Activated CD4-positive, alpha-beta T cell treated with anti-CD3 and anti-CD28 coated beads, Interleukin-2, amount 50 U/mL, for 16 hours (primary cell): ENCODE measurements around the gene VIPAS39.

Experiments
- DNase-seq: peaks from one replicate; pipeline ENCODE4 v3.0.0-alpha.2; 2020

The VIPAS39 gene

DNA sequence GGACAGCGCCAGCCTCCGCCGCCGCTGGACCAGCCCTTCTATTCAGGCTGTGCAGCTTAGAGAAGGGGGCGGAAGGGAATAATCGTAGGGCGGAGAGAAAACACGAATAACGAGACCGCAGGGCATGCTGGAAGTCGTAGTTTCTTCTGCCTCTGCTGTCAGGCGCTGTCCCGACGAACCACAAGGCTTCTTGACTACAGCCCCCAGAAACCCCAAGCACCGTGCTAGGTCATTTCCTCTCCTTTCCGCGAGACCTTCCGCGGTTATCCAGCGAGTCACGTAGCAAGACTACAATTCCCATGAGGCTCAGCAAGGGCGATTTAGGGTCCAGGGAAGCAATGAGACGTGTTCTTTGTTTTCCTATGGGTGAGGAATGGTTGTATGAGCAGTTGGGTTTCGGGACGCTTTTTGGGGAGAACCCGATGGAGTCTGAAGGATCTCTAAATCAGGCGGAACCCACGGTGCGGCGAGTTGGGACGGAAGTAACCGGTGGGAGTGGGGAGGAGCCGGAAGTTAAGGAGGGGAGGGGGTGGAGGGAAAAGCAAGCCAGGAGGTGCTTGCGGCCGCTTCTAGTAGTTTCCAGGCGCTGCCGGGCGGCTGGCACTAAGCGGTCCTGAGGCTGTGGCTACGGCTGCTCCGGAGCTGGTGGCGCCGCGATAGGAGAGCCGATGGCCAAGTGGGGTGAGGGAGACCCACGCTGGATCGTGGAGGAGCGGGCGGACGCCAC is at the start of gene VIPAS39, which contains the start of gene AHSA1:
Gene VIPAS39, minus strand, starts transcription at position 80 of the 727 bp plus-strand sequence. CDS start 3,499 bp downstream, outside the sequence.
Gene AHSA1, plus strand, starts transcription at position 572 of the 727 bp plus-strand sequence. Its CDS starts 97 bp downstream, at position 669.
- peak; percentile 98 for DNase-seq

DNA sequence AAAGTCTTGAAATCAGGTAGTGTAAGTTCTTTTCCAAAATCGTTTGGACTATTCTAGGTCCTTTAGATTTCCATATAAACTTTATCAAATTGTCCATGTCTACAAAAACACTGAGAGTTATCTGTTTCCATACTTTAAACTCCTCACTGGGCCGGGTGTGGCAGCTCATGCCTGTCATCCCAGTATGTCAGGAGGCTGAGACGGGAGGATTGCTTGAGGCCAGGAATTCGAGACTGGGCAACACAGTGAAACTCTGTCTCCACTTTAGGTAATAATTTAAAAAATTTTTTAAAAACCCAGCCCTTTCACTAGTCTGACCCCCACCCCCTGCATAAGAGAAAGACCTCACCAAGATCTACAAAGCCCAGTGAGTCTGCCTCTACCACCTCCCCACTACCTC is 47.6 kb upstream of the VIPAS39 start:
- no peak for DNase-seq

DNA sequence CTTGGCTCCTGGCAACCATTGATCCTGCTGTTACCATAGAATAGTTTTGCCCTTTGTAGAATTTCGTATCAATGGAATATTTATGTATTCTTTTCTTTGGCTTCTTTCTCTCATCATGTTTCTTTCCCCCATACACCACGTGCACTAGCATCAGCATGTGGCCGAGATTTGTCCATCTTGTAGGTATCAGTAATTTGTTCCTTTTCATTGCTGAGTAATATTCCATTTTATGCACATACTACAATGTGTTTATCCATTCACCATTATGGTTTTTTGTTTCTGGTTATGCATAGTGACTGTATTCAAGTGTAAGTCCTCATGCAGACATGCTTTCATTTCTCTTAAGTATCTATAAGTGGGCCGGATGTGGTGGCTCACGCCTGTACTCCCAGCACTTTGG is 45.7 kb upstream of the VIPAS39 start:
- no peak for DNase-seq

DNA sequence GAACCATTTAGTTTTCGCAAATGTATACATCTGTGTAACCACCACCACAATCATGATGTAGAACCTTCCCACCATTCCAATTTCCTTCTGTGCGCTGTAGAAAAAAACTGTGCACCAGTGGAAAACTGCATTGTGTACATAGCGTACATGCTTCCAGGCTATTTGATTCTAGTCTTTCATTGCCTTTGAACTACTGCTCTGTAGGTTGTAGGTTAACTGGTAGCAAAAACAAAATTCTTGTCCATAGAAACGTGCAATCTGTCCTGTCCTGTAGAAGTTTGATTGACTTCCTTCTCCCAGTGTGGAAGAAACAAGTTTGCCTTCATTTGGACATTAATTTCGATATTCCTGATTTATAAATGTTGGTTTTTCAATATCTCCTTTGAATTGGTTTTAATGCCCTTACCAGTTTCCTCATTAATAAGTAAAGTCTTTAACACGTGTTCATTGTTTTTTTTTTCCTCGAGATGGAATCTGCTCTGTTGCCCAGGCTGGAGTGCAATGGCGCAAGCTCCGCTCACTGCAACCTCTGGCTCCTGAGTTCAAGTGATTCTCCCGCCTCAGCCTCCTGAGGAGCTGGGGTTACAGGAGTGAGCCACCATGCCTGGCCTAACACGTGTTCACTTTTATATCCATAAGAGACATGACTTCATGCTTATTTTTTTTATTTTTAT is 44.8 kb upstream of the VIPAS39 start:
- no peak for DNase-seq

DNA sequence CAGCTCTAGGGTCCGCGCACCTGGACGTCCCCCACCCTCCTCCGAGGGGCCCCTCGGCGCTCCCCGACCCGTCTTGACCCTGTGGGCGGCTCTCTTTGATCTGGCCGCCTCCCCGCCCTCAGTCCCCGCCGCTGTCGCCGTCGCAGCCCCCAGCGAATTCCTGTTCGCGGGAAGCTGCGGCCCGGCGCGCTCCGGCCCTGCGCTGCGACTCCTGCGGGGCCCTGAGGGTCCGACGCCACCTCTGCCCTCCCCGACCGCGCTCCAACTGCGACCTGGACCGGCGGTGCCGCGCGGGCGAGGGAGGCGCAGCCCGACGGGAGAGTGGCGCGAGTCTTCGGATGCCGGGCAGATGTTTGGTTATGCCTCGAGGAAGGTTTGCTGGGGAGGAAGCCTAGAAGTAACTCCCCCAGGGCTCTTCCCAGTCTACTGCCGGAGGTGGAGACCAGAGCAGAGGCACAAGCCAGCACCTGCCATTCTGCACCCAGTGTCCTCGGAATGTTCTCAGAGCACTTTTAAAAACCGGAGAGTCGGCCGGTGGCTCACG is 41.7 kb upstream of the VIPAS39 start:
- DNase-seq = no peak

DNA sequence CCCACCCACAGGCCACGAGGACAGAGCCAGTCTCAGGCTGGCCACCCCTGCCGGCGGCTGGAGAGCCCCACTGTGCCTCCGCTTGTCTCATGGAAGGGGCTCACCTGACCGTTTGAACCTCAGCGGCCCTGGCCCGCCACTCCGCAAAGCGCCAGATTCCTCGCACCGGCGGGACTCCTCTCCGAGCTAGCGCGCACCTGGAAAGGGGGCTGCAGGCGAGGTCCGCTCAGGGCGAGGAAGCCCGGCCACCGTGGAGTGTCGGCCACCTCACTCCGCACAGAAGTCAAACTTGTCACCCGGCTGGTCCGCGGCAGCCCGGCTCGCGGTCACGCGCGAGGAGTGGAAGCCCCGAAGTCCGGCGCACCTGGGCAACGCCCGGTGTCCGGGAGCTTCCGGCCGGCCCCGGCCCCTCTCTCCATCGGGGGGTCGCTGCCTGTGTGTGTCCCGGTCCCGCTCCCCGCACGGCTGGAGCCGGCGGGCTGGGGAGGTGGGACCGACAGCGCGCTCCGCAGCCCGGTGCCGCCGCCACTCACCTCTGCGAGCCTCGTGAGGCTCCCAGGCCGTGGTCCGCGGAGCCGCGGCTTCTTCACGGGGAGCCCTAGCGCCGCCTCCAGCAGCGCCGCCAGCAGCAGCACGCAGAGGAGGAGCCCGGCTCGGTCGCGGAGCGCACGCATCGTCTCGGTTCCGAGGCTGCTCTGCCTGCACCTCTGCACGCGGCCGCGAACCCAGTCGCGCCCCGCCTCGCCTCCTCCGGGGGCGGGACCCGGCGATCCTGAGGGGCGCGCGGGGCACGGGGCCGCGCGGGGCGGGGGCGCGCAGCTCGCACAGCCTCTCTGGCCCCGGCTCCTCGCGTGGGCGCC is 40.9 kb upstream of the VIPAS39 start, which contains the start of gene ISM2:
Gene ISM2, minus strand, starts transcription at position 697 of the 860 bp plus-strand sequence. Its CDS starts 23 bp downstream, at position 674.
- peak; percentile 38 for DNase-seq

DNA sequence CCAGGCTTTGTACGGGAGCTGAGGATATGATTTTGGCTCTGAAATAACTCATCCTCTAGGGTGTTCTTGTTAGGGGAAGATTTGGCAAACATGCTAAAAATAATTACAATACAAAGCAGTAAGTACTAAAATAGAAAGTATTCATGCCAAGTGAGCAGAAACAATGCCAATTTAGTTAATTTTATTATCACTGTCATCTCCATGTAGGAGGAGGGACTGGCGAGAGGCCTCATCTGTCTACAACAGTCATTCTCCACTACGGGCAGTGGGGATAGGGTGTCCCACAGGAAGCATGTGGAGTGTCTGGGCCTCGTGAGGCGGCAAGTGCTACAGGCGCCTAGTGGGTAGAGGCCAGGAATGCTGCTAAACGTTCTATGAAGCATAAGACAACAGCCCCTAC is 37.9 kb upstream of the VIPAS39 start:
- no peak for DNase-seq

DNA sequence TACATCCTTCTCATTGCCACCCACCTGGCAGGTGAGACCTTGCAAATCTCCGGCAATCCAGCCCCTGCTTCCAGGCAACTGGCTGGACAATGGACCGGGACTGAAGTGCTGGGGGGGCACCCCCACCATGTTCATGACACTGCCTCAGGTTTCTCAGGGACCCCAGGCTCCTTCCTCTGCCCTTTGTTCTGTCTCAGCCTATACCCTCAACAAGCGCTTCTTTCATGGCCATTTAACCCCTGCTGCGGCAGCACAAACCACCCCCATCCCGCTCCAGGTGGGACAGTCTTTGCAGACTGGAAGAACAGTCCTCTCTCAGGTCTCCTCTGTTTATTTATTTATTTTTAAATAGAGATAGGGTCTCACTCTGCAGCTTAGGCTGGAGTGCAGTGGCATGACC is 33.7 kb upstream of the VIPAS39 start:
- no peak for DNase-seq

DNA sequence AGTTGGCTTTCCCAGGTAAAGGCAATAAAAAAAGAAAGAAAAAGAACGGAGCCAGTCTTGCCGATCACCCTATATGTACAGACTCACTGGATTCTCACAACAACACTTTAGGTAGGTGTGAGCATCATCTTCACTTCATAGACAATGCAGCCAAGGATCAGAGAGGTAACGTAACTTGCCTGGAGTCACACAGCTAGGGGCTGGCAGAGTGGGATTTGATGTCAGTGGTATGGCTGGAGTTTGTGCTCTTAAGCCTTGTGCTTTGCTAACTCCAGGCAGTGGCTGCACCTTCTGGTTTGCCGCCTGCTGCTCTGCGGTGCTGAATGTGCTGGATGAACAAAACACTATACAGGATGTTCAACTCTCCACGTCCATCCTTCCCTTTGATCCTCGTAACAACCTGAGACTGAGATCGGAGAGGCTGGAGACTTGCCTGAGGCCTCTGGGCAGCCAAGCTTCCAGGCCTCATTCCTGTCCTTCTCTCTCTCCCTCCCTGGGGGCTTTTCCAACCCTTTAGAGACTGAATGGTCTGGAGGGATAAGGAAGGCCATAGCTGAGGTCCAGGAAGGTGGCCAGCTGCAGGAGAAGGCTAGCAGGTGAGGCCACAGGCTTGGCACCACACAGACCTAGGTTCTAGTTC is 33.1 kb upstream of the VIPAS39 start:
- no peak for DNase-seq

DNA sequence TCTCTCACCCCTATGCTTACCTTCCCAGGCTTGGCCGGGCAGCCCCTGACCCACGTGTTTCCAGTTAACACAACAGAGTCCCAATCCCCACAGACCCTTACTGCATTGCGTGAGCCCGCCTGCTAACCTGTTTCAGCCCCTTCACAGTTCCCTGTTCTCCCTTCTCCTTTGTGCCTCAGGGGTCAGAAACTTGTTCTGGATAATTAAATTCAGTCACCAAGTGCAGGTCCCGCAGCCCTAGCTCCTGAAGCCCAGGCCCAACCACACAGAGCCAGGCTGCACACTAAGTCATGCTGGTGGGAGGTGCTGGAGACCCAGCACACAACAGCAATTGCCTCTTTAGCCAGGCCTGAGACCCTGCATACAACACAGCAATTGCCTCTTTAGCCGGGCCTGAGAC is 31.6 kb upstream of the VIPAS39 start:
- DNase-seq = no peak

DNA sequence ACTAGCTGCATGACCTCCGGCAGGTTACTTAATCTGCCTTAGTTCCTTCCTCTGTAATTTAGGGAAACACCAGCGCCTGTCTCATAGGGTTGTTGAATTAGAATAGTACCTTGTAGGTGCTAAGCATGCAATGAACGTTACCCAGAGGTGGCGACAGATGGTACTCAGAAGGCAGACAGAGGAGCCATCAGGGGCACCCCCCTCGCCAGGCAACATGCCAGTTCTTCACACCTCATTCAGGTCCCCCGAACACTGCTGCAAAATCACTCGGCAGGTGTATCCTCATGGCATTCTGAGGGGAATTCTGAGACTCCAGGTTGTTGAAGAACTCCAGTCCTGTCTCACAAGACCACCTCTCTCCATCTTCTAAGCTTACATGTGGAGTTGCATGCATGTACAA is 31.2 kb upstream of the VIPAS39 start:
- no peak for DNase-seq

DNA sequence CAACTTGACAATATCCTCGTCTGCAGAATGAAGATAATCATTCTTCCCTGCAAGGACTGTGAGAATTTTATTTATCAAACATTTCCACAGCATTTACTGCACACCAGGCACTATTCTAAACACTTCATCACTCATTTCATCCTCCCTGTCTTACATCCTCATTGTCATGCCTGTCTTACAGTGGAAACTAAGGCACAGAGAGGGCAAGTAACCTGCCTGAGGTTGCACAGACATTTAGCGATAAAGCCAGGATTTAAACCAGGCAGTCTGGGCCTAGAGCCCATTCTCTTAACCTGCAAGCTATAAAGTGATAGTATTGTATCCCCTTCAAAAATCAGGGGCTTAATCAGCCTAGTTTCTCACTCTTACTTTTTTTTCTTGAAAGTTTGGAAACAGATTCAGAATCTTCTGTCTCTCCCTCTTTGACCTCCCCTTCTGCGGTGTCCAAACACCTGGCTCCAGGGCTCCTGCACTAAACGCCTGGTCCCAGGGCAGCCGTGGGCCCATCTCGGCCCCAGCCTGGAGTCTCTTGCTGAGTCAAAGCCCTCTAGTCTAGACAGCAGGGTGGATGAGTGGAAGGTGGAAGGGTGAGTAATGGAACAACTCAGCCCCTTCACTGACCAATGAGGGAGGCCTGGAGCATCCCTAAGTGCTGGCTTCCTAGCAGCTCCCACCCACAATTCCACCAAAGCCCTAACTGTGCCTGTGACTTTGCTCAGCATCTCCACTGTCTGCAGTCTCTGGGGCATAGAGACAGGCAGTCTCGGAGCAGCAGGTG is 28.7 kb upstream of the VIPAS39 start:
- DNase-seq = no peak

DNA sequence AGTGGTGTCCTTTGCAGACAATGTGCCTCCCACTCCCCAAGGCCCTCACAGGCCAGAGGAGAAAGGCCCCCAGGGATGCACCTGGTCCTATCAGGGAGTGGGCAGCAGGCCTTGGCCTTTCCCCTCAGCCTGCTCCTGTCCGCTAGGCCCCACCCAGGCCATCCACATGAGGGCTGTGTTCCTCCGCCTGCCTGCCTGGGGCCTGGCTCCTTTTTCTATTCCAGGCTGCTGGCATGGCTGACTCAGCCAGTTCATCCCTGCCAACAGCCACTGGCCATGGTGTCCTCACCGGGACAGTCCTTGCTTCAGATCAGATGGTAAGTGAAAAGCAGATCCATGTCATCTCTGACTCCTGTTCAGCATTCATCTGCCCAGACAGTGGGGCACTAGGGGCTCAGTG is 27.9 kb upstream of the VIPAS39 start:
- DNase-seq = no peak

DNA sequence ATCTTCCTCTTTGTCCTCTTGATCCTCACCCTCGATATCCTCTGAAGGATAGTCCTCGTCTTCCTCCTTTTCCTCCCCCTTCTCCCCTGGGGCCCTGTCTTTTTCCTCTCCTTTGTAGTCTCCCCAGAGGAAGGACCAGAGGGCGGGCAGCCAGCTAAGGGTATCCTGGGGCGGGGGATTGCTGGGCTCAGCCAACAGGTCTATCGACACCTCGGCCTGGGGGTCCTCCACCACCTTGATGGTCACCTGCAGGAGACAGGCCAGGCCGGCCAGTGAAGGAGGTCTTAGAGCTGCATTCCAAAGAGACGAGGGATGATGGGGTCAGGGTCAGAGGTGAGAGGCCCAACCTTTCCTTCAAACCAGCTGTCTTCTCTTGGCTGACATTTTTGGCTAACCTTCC is 25.0 kb upstream of the VIPAS39 start:
- no peak for DNase-seq

DNA sequence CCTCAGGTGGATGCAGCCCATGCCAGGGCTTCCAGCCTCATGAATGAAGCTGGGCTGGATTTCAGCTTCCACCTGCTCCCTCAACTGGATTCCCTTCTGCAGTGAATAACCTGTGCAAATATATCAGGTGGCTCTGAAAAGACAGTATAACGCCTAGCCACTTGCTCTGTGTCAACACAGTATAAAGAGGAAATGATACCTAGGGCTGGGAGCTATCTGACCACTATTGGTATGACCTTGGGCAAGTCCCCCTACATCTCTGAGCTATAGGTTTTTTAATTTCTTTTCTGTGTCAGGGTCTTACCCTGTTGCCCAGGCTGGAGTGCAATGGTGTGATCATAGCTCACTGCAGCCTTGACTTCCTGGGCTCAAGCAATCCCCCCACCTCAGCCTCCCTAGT is 21.4 kb upstream of the VIPAS39 start:
- no peak for DNase-seq

DNA sequence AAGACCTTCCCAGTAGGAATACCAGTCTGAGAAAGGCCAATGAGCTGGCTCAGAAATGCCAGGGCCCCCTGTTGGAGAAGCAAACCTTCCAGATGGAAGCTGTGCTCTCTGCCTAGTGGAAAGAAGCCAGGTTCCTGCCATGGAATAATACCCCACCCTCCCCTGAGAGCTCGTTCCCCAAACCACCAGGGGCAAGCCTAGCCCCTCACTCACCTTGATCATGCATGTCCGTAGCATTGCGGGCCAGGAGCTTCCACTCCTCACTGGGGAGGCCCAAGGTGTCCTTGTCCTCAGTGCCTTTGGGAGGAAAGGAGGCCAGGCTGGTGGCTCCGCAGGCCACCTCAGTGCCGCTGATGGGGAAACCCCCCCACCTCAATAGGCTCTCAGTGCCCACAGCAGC is 20.6 kb upstream of the VIPAS39 start:
- no peak for DNase-seq

DNA sequence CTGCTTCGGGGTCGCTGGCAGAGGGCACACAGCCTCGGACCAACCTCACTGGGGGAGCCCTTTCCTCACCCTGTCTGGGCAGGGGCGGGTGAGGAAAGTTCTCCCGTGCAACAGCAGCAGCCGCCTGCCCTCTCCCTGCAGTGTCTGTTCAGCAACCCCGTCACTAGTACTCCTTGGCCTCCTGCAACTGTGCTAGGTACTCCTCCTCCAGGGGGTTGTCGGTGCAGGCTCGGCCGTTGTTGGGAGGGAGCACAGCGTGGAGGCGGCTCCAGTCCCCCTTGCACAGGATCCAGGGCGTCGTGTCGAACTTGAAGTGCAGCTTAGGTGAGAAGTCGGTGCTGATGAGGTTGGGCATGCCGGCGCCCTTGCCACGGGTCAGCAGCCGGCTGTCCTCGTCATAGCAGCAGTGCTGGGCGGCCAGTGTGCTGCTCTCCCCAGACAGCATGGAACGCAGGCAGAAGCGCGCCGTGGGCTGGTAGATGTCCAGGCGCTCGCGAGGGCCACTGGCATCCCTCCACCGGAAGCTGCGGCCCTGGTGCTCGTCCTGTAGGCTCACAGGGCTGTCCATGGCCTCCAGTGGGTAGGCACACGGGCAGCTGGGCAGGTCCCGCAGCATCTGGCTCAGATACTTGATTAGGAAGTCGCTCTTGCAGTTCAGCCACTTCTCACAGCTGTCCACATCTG is 18.2 kb upstream of the VIPAS39 start:
- DNase-seq = no peak

DNA sequence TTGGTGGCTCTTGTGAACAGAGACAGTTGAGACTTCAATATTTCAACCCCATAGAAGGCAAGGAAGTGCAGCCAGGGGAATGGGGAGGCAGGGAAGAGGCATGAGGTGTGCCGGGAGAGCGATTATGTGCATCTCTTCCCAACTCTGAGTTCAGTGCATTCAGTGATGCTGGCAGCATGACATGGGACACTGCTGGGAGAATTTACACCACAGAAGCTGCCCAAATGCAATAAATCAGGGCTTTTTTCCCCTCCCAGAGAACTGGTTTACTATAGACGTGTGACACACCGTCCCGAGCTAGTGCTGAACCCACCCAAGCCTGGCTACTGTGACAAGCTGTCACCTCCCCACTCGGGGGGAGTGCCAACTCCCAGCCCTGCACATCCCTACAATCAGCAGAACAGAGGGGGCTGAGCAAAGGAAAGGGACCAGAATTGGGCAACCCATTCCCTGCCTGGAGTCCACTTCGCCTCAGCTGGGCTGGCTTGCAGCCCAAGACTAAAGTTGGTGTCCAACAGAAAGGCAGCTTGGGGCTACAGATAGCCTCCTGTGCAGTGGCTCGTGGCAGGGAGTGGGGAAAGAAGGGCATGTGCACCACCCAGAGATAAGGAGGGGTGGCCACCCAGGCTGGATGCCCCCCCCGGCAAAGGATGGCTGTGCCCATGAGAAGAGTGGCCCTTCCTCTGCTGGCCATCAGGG is 17.2 kb upstream of the VIPAS39 start:
- DNase-seq = no peak

DNA sequence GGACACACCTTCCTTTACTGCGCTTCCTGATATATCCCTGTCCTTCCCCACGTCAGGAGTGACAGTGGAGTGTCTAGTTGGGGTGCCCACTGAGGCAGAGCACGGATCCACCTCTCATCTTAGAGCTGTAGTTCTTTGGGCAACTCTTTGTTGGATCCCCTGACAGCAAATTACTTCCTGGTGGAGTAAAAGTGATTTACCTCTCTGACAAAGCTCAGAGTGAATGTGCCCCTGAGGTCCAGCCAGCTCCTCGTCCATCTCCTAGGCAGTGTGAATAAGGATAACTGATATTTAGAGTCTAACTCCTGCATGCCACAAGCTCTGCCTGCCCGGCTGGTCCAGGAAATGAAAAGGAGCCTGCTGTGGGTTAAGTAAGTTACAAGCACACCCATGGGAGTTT is 16.5 kb upstream of the VIPAS39 start:
- DNase-seq = no peak

DNA sequence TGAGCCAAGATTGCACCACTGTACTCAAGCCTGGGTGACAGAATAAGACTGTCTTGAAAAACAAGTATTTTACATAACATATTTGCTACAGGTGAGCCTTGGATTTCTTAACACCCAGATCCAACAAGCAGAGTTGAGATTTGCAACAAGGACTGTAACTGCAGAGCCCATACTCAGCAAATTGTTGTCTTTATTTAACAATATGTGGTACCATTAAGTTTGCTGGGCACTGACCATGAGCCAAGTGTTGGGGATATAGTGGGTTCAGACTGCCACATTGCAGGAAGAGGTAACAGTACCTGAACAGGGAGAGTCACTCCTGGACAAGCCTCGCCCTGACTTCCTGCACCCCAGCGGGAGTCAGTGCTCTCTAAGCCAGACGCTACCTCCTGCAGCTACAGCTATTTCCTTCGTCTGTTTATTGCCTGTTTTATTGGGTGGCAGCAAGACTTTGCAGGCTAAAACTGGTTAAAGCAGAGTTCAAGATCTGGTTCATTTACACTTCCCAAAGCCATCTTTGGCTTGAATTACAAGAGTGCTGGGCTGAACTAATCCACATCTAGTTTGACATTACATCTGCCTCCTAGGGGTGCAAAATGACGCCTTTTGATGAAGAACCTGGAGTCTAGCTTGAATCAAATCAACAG is 12.9 kb upstream of the VIPAS39 start:
- no peak for DNase-seq
